ENCODE data around the gene TOGARAM2.

TOGARAM2 gene

GRCh38 chr2:29000481-29000880 lies 19.4 kb downstream of the TOGARAM2 start:
- no peak for DNase-seq

- DNase-seq: no peak
Observed at GRCh38 chr2:29000956-29001355, 19.9 kb downstream of the TOGARAM2 start.

GRCh38 chr2:29001806-29002205 lies 20.7 kb downstream of the TOGARAM2 start:
- DNase-seq: no peak

GRCh38 chr2:29004755-29005154 lies 23.7 kb downstream of the TOGARAM2 start:
- no peak for DNase-seq

- no peak for DNase-seq
Observed at GRCh38 chr2:29005331-29005730, 24.2 kb downstream of the TOGARAM2 start.

GRCh38 chr2:29006092-29006979 lies 25.2 kb downstream of the TOGARAM2 start:
- no peak for DNase-seq

GRCh38 chr2:29006980-29007301 lies 25.8 kb downstream of the TOGARAM2 start:
- DNase-seq: no peak

GRCh38 chr2:29009270-29009669 lies 28.2 kb downstream of the TOGARAM2 start:
- no peak for DNase-seq

GRCh38 chr2:29009711-29010677 lies 28.9 kb downstream of the TOGARAM2 start:
- no peak for DNase-seq

- DNase-seq: no peak
Observed at GRCh38 chr2:29010946-29011345, 29.8 kb downstream of the TOGARAM2 start.

GRCh38 chr2:29011418-29012060 lies 30.4 kb downstream of the TOGARAM2 start:
- DNase-seq: peak; percentile 31

- DNase-seq: no peak
Observed at GRCh38 chr2:29012211-29012681, 31.1 kb downstream of the TOGARAM2 start.

GRCh38 chr2:29013057-29013780 lies 32.1 kb downstream of the TOGARAM2 start:
- DNase-seq: no peak

GRCh38 chr2:29014331-29014730 lies 33.2 kb downstream of the TOGARAM2 start:
- no peak for DNase-seq

GRCh38 chr2:29014811-29015421 lies 33.8 kb downstream of the TOGARAM2 start:
- DNase-seq: no peak

GRCh38 chr2:29015701-29016470 lies 34.8 kb downstream of the TOGARAM2 start:
- no peak for DNase-seq

- no peak for DNase-seq
Observed at GRCh38 chr2:29016504-29016903, 35.4 kb downstream of the TOGARAM2 start.

- DNase-seq: no peak
Observed at GRCh38 chr2:29017716-29018435, 36.8 kb downstream of the TOGARAM2 start.

- no peak for DNase-seq
Observed at GRCh38 chr2:29021886-29022285, 40.8 kb downstream of the TOGARAM2 start.

- no peak for DNase-seq
Observed at GRCh38 chr2:29022679-29023078, 41.6 kb downstream of the TOGARAM2 start.
